T47D (cell line): ENCODE data around the gene CEP68.
A peak's percentile ranks its signal among the peaks of the same experiment; 100 is the strongest.
"Not testable (repeated sequence)": the region's sequence is repeated elsewhere in the genome, so short reads cannot be mapped to it uniquely, and the experiment has no call there.

Source experiments
- DNase-seq, 2 experiments: peaks; one replicate each; pipeline versions ENCODE4 v3.0.0 to v3.0.0-alpha.2; 2011 to 2012; ENCODE audit warnings: low read depth in 1 of 2, low spot score in 1 of 2
- JUND ChIP-seq: IDR thresholded peaks from 2 replicates; pipeline ENCODE4 v1.6.1; 2012; ENCODE audit warnings: low read depth
- in situ Hi-C: cut with HindIII; loops from 2 replicates; pipeline ENCODE4 v1.10.0; 2016; ENCODE audit warnings: low sequenced_read_pairs, low pct_unique_long_range_greater_than_20kb

The CEP68 gene

DNA sequence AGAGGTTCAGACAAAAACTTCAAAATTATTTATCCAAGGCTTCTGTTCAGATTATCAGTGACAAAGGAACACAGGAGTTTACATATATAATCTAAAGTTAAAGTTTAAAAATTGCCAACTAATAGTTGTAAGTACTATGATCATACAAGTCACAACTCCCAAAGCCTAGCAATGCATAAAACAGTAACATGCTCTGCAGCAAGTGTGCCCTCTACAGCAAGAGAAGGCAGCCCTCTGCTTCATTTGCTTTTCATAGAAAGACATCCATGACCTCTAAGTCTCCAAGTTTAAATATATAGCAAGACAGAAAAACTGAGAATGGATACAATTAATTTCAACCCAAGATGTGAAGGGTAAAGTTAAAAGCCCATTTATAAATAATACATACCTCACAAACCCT lies 60.4 kb downstream of the CEP68 start:
- no peak for DNase-seq
- TF ChIP-seq JUND: no peak
- in situ Hi-C loops: no loop called here

DNA sequence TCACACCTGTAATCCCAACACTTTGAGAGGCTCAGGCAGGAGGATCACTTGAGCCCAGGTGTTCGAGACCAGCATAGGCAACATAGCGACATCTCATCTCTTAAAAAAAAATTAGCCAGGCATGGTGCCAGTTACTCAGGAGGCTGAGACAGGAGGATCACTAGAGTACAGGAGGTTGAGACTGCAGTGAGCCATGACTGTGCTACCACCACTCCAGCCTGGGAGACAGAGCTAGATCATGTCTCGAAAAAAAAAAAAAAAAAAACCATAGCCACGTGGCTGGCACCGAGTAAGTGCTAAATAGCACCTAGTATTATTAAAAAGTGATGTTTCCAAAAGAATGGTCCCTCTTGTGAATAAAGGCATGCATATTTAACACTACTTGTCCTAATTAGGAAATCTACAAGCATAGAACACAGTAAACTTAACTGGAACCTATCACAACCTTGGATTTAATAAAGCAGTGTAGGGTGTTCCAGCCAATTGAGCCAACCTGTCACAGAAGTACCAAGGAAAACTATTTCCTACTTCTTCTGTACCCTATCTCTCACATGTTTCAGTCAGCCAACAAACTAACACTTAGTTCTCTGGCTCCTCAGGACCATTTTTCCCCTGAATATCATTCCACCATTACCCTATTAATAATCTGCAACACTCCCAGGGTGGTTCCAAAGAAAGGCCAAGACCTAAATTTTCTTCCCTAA lies 64.9 kb downstream of the CEP68 start:
- no peak for DNase-seq
- in situ Hi-C loops: no loop called here
- no peak for TF ChIP-seq JUND

DNA sequence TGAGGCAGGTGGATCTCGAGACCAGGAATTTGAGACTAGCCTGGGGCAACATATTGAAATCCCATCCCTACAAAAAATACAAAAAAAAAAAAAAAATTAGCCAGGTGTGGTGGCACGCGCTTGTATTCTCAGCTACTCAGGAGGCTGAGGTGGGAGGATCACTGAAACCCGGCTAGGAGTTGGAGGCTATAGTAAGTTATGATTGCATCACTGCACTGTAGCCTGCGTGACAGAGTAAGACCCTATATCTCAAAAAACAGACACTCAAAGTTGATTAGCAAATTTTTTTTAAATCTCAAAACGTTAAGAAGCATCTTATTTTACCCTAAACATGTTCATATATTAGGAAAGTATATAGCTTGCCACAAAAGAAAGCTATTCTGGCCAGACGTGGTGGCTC lies 66.1 kb downstream of the CEP68 start:
- TF ChIP-seq JUND: no peak
- no peak for DNase-seq
- in situ Hi-C loops: no loop called here

GRCh38 chr2:65125457-65125856 lies 69.2 kb downstream of the CEP68 start:
- in situ Hi-C loops, DNase-seq: not testable (repeated sequence)

- peak in 1 of 2 experiments; percentile 7 for DNase-seq
- in situ Hi-C loops: no loop called here
- TF ChIP-seq JUND: no peak
These were observed 72.3 kb downstream of the CEP68 start for GRCh38 chr2:65128297-65129190.

DNA sequence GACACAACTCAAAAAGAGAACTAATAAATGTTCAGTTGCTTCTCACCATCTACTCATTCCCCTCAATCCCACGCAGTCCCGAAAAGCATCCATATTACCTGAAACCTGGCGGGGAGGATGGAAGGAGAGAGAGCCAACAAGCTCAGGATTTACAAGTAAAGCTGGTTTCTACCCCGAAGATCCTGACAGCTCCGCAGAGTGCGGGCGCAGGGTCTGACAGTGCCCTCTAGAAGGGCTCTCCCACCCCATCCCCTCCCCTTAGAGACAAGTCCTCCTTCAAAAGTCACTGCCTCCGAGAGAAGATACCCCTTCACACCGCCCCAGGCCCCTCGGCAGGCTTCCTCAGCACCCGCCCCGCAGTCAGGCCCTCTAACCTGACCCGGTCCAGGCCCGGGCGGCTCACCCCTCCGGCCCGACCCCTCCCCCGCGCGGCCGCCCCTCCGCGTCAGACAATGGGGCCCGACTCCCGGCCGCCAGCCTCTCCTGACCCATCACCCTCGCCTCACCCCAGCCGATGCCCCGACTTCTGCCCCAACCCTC lies 73.1 kb downstream of the CEP68 start:
- in situ Hi-C loops: no loop called here

DNA sequence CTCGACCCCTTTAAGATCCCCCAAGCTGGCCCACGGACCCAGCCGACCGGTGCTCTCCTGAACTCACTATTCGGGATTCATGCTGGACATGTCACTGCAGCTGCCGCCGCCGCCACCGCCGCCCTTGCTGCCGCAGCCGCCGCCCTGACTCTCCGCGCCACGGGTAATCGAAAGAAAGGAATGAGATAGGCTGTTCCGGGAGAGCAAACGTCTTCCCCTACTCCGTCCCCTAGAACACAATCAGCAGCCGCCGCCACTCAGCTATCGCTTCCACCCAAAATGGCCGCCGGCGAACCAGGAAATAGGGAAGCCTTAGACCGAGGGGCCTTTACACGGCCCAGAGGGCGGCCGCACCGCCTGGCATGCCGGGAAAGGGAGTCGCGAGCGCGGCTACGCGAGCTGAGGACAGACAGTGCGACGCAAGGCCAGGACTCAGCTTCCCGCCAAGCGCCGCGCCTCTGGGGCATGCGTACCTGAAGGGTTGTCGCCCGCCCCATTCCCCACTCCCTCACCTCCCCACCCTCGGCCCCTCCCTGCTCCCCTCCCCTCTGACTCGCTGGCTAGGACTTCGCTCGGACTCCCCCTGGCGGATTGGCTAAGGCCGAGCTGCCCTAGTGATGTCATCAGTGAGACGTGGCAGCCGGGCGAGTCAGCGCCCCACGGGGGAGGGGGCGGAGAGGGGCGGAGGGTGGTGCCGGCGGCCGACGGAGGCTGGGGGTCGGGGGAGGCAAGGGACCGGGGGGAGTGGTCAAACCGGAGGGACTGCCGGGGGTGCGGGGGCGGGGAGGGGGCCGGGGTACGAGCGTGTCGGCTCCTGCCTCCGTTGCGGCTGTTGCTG lies 73.8 kb downstream of the CEP68 start, which contains the start of gene RAB1A:
Gene RAB1A (minus strand): TSS at position 281 of the 838 bp plus-strand sequence. CDS start 191 bp downstream, at position 90.
- in situ Hi-C loops: no loop called here
- DNase-seq: peak; percentile 86 to 99

More for the DNA sequence above, 73.1 kb downstream of the CEP68 start:
- DNase-seq: peak in 1 of 2 experiments; percentile 12
- TF ChIP-seq JUND: no peak

DNA sequence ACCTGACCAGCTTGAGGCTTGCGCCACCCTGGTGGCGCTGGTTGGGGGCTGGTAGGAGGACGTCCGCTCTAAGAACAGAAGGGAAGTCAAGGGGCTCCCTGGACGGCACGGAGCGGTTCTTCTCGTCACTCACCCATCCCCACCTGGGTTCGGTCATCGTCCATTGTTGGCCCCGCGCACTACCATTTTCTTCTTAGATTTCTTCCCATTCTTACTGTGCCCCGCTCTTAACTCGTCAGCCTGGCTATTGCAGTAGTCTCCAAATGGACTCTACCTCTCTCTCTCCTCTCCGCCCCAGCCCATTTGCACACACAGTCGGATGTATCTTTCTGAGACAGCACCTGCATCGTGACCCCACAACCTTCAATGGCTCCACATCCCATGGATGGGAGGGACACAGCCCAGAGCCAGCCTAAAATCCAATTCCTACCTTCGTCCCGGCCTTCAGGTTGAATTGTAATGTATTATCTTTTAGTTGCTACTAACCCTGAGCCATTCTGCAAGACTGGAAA lies 74.5 kb downstream of the CEP68 start:
- no peak for DNase-seq
- no peak for TF ChIP-seq JUND
- in situ Hi-C loops: no loop called here

More for the DNA sequence above, 73.8 kb downstream of the CEP68 start, which contains the start of gene RAB1A:
- TF ChIP-seq JUND: no peak

DNA sequence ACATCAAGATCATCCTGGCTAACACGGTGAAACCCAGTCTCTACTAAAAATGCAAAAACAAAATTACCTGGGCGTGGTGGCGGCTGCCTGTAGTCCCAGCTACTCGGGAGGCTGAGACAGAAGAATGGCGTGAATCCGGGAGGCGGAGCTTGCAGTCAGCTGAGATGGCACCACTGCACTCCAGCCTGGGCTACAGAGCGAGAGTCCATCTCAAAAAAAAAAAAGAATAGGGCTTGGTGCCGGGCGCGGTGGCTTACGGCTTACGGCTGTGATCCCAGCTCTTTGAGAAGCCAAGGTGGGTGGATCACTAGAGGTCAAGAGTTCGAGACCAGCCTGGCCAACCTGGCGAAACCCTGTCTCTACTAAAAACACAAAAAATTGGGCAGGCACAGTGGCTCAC lies 76.7 kb downstream of the CEP68 start:
- in situ Hi-C loops, DNase-seq: not testable (repeated sequence)

- DNase-seq: no peak
- TF ChIP-seq JUND: no peak
These were observed 77.4 kb downstream of the CEP68 start for GRCh38 chr2:65133626-65134025.

DNA sequence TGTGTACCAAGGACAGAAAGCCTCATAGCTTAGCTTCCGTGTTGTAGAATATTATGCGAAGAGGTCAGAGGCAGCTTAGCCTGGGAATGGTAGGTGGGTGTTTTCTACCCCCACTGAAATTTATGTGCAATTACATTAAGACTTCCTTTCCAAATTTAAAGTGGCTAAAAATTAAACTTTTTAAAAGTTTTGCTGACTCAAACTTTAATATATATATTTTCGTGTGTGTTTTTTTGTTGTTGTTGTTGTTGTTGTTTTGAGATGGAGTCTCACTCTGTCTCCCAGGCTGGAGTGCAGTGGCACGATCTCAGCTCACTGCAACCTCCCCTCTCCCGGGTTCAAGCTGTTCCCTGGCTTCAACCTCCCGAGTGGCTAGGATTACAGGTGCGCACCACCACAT lies 77.9 kb downstream of the CEP68 start:
- no peak for TF ChIP-seq JUND
- in situ Hi-C loops: no loop called here
- no peak for DNase-seq

More at GRCh38 chr2:65133626-65134025, 77.4 kb downstream of the CEP68 start:
- in situ Hi-C loops: no loop called here

GRCh38 chr2:65136253-65136652 lies 80.0 kb downstream of the CEP68 start:
- TF ChIP-seq JUND: no peak
- DNase-seq: no peak
- in situ Hi-C loops: no loop called here
